NCI-H526 treated with DMSO at 0.1 percent for 48 hours (cell line): ENCODE data around the gene ANAPC16.
"Not testable (repeated sequence)": the region's sequence is repeated elsewhere in the genome, so short reads cannot be mapped to it uniquely, and the experiment has no call there.

Experiments
- DNase-seq: peaks from one replicate; lab custom pipeline; 2025; lab: John Stamatoyannopoulos, UW

Gene ANAPC16

DNA sequence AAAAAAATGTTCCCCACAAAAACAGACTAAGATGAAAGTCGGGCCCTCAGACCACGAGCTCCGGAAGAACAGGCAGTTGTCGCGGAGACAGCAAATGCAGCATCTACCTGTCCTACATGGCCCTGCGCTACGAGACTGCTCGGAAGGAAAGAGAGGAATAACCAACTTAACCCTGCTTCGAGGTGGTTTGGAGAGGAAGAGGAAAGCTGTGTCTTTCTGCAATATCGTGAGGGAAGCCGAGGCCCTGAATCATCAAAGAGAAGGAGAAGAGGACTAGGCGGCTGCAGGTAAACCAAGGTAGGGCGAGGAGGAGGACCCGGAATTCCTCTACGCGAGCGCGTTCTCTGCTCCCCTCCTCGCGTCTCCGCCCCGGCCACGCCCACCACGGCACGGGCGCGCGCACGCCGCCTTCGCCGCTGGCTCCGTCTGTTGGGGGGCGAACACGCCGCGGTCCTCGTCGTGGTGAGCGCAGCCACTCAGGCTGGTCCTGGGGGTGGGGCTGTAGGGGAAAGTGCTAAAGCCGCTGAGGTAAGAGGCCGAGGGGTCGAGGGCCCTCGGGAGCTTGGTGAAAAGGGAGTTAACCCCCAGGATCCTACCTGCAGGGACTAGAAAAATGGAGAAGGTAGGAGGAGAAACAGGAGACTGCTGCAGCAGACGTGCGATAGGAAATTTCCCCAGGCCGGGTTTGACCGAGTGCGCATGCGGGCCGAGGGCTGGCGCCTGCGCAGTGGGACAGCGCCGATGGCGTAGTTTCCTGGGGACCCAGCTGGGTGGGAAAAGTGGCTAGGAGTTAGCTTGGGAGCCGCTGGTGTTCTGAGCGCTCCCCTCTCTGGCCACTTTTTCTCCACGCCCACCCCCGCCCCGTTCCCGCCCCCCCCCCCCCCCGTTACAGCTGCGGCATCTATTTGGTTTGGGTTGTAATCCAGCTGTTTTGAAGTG lies at the start of gene ANAPC16, which contains the start of gene ASCC1:
Gene ANAPC16 (plus strand): TSS at position 402 of the 939 bp plus-strand sequence. CDS start 7,903 bp downstream, outside the sequence.
Gene ASCC1 (minus strand): TSS at position 666 of the 939 bp plus-strand sequence. CDS start 2,978 bp downstream, outside the sequence.
- peak; percentile 71 for DNase-seq

DNA sequence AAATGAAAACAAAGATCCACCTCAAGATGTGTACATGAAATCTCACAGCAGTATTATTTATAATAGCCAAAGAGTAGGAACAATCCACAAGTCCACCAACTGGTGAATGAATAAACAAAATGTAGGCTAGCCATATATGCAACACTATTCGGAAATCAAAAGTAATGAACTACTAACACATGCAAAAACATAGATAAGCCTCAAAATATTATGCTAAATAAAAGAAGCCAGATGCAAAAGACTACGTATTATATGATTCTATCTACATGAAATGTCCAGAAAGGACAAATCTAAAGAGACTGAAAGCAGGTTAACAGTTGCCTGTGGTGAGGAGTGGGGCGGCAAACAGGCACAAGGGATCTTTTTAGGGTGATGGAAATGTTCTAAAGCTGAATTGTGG lies 48.7 kb upstream of the ANAPC16 start:
- DNase-seq = no peak

DNA sequence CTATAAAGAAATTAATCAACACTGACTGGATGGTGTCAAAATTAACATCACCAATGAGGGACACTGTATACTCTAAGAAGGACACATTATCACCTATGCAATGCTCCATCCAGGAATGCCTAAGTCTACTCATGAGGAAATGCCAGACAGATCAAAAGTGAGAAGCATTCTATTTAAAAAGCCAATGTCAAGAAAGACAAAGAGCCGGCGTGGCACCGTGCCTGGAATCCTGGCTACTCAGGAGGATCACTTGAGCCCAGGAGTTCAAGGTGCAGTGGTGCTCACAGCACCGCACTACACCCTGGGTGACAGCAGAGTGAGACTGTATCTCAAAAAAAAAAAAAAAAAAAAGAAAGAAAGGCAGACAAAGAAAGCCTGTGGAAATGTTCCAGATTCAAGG lies 45.5 kb upstream of the ANAPC16 start:
- no peak for DNase-seq

DNA sequence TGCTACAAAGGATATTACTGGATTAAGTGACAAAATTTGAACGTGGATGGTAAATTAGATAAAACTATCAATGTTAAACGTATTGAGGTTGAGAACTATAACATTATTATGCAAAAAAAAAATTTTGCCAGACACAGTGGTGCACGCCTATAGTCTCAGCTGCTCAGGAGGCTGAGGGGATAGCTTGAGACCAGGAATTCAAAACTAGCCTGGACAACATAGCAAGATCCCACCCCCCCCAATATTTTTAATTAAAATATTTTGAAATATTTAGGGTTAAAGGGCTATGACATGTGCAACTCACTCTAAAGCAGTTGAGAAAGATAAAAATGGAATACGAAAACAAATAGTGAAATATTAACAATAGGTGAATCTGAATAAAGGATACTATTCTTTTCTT lies 45.1 kb upstream of the ANAPC16 start:
- no peak for DNase-seq

DNA sequence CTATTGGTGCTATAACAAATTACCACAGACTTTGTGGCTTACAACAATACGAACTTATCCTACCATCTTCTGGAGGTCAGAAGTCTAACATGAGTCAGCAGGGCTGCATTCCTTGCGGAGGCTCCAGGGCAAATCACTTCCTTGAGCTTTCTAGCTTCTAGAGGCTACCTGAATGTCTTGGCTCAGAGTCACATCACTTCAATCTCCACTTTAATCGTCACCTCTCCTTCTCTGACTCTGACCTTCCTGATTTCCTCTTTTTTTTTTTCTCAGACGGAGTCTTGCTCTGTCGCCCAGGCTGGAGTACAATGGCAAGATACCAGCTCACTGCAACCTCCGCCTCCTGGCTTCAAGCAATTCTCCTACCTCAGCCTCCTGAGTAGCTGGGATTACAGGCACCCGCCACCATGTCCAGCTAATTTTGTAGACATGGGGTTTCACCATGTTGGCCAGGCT lies 44.6 kb upstream of the ANAPC16 start:
- DNase-seq = no peak

DNA sequence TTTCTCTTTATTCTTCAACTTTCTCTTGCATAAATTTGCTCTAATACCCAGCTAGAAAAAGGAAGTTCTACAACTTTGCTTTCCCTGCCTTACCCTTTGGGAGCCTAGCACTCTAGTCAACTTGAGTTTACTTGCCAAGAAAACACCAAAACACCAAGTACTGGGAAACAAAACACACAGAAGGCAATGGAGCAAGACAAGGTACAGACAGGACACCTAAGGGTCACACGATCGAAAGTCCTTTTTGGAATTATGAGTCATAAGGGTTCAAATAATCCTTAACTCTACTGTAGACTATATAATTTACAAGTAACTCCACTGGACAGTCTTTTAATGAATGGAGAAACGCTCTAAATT lies 42.6 kb upstream of the ANAPC16 start:
- no peak for DNase-seq

DNA sequence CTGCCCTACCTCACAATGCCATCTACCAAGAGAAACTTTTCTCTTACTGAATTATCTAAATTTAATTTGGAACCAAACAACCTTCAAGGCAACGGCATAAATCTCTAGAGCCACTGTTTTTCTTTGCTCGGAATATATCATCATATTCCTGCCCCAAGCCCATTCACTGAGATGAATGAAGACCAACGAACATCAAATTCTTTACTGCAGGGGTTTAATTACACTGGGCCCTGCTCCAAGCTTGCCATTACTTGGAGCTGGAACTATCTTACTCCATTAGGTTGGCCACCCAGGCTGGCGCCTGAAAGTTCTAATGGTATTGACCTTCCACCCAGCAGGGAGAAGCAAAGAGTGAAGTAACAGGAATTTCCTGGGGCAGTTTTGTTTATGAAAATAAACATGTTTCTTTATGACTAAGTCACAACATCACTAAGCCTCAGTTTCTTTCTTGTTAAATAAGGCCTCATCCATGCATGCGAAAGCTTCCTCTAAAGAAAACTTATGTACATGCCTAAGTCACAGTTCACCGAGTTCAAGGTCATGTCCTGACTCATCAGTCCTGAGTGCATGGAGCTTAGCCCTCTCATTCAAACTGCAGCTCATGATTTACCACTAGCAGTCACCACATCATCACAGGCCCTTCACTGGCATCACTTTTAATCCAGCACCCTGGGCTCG lies 42.1 kb upstream of the ANAPC16 start:
- no peak for DNase-seq

DNA sequence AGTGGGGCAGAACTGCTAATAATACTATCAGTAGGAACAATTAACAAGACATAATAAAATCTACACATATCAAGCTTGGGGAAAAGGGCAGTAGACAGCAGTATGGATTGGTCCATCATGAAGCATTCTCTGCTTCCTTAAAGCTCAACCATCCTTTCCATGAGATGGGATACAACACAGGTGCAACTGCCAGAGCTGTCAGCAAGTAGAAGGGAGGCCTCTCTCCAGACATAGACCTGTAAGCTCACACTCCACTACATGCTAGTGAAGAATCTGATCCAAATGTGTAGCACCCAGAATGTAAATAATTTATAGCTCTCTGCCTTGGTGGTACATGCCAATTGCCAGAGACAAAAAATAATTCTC lies 41.5 kb upstream of the ANAPC16 start:
- no peak for DNase-seq

DNA sequence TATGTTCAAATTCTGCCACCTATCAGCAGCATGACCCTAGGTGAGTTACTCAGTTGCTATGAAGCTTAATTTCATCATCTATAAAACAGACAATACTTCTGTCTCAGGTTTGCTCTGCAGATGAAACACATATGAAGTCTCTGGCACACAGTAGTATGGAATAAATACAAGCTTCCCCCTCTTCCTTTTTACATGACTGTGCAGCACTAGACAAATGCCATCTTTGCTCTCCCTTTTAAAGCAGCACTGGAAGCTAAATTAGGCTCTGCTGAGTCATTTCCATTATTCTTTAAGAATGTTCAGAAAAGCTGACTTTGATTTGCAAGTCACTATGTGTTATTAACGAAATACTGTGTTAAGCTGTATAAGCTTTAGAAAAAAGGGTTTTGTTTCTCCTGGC lies 40.7 kb upstream of the ANAPC16 start:
- no peak for DNase-seq

DNA sequence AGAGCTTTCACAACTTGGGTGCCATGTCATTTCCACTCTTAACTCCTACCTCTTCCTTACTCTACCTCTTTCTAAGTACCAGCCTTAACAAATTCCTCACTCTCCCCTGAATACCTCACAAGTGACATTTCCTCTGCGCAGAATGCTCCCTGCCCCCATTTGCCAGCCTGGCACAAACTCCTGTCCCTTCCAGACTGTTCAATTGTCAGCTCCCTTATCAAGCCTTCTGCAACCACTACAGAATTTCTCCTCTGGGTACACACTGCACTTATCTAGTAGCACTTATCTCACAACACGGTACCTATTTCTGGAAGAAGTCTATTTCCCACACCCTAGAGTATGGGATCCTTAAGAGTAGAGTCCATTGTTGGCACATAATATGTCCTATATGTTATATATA lies 39.1 kb upstream of the ANAPC16 start:
- DNase-seq = no peak

DNA sequence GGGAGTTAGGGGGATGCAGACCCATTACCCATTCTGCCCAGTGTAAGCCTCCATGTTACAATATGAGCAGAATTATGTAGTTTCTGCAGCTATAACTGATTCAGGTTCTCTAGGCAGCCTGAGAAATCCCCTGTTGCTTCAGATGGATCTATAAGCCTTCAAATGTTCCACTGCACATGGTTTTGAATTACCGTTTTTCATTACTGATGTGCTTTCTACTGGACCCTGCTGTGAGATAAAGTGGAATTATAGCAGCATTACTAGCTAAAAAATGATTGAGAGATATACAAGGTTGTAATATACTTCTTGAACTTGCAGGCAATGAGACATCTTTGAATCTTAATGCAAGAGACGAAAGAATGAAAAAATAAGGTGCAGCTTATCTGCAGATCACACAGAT lies 38.4 kb upstream of the ANAPC16 start:
- no peak for DNase-seq

DNA sequence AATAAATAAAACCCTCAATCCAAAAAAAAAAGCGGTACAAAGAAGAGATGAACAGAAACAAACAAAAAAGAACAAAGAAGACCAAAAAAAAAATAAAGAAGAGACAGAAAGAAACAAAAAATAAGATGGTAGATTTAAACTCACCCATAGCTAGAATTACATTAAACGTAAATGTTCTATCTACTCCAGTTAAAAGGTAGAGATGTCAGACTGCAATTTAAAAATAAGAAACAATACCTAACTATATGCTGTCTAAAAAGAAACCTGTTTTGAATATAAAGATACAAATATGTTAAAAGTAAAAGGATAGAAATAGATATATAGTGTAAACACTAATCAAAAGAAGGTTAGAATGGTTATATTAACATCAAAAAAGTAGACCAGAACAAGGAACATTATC lies 31.7 kb upstream of the ANAPC16 start:
- no peak for DNase-seq

DNA sequence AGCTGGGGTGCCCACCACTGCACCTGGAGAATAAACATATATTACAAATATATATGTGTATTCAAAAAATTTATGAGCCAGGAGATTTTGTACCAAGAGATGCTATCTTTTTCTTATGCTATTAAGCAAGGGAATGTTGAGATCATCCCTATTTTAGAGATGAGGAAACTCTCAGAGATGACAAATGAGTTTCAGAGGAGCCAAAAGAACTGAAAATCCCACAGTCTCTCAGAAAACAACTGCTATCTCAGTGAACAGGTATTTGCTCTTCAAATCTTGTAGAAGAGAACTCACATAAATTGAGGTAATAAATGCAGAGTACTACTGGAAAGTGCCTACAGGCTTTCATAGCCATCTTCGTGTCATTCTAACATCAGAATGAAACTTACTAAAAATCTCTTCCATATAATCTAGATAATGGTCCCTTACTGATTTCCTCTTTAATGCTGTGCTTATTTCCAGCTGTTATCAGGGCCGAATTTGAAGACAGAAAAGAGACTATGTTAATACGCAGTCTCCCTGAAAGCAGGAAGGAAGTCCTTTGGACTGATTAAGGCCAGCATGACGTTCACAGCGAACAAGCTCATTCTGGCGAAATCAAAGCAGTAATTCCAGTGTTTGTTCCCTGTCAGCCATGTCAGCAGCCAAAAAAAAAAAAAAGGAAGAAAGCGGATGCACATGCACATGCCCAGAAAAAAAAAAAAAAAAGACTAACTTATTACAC lies 29.4 kb upstream of the ANAPC16 start:
- DNase-seq = no peak

DNA sequence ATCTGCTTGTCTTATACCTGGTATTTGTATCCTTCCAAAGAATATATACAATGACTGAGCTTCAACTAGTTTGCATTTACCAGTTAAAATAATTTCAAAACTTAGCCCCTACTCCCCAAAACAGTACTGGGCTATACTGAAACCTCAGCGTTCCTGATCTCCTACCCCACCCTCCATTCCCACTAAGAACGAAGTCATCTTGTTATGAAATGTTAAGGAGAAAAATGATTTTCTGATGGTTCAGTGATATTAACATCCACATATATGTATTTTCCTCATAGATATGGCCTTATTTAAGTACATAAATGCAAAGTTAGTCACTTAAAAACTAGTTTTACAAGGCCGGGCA lies 28.9 kb upstream of the ANAPC16 start:
- no peak for DNase-seq

DNA sequence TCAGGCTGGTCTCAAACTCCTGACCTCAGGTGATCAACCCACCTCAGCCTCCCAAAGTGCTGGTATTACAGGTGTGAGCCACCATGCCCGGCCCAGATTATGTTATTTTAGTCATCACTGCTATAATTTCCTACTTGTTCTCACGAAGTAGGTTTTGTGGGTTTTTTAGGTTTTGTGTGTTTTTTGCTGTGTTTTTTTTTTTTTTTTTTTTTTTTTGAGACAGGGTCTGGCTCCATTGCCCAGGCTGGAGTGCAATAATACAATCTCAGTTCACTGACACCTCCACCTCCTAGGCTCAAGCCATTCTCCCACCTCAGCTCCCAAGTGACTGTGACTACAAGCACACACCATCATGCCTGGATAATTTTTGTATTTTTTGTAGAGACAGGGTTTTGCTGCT lies 20.9 kb upstream of the ANAPC16 start:
- DNase-seq = no peak

DNA sequence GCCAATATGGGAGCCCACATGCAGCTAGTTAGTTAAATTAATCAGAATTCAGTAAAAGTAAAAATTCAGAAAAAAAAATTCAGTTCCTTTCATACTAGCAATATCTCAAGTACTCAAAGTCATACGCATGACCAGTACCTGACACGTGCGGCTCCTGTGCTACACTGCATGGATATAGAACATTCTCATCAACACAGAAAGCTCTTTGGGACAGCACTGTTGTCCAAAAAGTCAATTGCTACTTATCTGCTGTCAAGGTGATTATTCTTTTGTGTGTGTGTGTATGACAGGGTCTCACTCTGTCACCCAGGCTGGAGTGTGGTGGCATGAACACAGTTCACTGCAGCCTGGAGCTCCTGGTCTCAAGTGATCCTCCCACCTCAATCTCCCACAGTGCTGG lies 14.9 kb upstream of the ANAPC16 start:
- DNase-seq = no peak

DNA sequence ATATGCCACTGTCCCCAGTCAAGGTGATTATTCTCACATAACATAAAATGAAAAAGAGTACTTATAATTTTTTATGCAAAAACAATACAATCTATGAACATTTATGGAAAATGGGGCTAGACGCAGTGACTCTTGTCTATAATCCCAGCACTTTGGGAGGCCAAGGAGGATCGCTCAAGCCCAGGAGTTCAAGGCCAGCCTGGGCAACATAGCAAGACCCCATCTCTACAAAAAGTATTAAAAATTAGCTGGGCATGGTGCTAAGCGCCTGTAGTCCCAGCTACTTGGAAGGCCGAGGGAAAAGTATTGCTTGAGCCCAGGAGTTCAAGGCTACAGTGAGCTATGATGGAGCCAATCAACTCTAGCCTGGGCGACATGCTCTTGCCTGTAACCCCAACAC lies 14.5 kb upstream of the ANAPC16 start:
- no peak for DNase-seq

DNA sequence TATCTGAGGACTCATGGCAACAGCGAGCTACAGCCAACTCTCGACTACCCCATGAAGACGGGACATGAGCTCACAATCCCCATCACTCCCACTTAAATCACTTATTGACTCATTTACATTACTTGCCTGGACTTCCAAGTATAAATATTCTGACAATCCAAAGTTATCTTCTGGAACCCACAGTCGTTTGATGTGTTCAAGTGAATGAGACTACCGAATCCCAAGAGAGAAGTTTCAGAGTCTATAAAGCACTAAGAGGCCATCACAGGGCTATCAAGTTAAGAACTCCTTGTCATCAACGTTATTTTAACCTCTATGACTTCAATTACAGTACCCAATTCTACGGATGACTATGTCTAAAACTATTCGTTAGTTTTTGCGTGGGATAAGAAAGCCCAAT lies 11.5 kb upstream of the ANAPC16 start:
- no peak for DNase-seq

DNA sequence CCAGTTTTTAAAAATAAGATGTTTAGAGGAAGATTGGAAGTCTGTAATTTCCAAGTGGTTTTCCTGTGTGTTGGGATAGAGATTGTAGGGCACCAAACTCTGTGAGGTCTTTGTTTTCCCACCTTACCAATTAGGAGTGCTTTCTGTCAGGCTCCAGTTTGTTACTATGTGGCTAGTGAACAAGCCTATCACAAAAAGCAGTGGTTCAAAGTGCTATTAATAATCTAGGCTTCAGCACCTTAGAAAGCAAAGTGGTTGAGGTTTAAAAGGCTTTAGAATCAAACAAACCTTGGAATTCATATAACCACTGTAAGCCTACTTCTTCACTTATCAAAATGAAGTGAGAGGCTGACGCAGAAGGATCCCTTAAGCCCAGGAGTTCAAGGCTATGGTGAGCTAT lies 11.1 kb upstream of the ANAPC16 start:
- no peak for DNase-seq

DNA sequence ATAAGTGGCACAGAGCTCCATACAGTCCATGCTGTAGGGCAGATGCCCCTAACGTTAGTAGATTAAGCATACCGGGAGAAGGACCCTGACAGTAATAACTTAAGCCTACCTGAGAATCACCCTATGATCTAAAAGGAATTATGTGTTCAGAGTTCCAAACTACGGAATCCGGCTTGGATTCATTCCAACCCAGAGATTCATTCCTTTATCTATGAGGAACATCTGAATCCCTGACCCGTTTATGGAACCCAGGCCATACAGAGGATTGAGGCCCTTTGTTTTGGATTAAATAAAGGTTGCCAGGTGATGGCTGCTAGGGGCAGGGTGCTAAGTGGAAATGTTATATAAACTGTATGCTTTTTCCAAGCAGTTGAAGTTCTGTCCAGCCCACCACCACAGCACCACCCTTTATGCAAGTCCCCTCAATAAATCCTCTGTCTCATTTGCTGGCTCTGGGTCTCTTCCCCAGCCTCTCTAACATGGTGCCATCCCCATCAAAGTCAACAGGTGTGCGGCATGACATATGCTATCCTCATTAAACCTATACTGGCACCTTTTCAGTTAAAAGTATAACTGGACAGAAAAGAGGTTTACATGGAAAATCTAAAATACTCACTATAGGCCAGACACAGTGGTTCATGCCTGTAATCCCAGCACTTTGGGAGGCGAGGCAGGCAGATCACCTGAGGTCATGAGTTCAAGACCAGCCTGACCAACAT lies 9.1 kb upstream of the ANAPC16 start:
- no peak for DNase-seq

DNA sequence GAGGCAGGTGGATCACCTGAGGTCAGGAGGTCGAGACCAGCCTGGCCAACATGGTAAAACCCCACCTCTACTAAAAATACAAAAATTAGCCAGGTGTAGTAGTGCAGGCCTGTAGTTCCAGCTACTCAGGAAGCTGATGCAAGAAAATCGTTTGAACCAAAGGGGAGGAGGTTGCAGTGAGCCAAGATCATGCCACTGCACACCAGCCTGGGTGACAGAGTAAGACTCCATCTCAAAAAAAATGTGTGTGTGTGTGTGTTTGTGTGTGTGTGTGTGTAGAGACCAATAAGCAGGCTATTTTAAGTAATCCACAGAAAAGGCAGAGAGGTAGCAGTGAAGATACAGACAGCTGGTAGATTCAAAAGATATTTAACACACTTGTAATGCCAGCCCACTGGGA lies 7.3 kb upstream of the ANAPC16 start:
- DNase-seq = not testable (repeated sequence)

DNA sequence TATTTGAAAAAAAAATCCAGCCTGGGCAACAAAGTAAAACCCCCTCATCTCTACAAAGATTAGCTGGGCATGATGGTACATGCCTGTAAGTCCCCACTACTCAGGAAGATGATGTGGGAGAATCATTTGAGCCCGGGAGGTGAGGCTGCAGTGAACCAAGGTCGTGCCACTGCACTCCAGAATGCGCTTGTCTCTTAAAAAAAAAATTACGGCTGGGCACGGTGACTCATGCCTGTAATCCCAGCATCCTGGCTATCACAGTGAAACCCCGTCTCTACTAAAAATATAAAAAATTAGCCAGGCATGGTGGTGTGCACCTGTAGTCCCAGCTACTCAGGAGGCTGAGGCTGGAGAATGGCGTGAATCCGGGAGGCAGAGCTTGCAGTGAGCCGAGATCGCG lies 4.4 kb upstream of the ANAPC16 start:
- not testable (repeated sequence) for DNase-seq
